K562 (cell line): ENCODE data around the gene CLASP1. TPM values are rescaled to one million over a fixed set of nuclear protein-coding genes. Genes with fewer than 3 reads are reported as not detected.
A peak's percentile ranks its signal among the peaks of the same experiment; 100 is the strongest.

Source experiments
- BACH1 ChIP-seq: fragments of 200-800 bp; sonication (Bioruptor generic); IDR thresholded peaks from 2 replicates; pipeline ENCODE4 v1.6.1; 2016; ENCODE audit warnings: missing genetic modification characterization, missing compliant biosample characterization
- CBX1 ChIP-seq: sonication (generic); IDR thresholded peaks from 2 replicates; pipeline ENCODE4 v1.6.1; 2016; ENCODE audit warnings: antibody characterized with exemption, low read depth, mild to moderate bottlenecking
- CCAR2 ChIP-seq: fragments of 200-400 bp; formaldehyde crosslinking; IDR thresholded peaks from 2 replicates; pipeline ENCODE4 v1.6.1; 2017; ENCODE audit warnings: mild to moderate bottlenecking, low read depth, low read length
- E2F6 ChIP-seq, 2 experiments: IDR thresholded peaks; 2 replicates each; pipeline ENCODE4 v1.6.1; 2011; ENCODE audit warnings: borderline replicate concordance in 1 of 2, control low read depth in 1 of 2, low read depth in 1 of 2, low read length in 1 of 2, mild to moderate bottlenecking in 1 of 2, mixed read lengths in 1 of 2, moderate library complexity in 1 of 2; ENCODE audit not compliant: insufficient read depth in 1 of 2, insufficient read length in 1 of 2, poor library complexity in 1 of 2, severe bottlenecking in 1 of 2; ENCODE audit errors: extremely low read depth in 1 of 2
- FOXM1 ChIP-seq, 2 experiments: fragments of 450-650 bp in 1 of 2; sonication (generic) in 1 of 2; formaldehyde crosslinking in 1 of 2; IDR thresholded peaks; 2 replicates each; pipeline versions ENCODE4 v1.6.1 to v1.9.0; 2017 to 2022; ENCODE audit warnings: low read depth in 2 of 2, mild to moderate bottlenecking in 2 of 2, missing genetic modification reagents in 1 of 2, moderate library complexity in 1 of 2
- MIER1 ChIP-seq: fragments of 450-650 bp; IDR thresholded peaks from 2 replicates; pipeline ENCODE4 v1.6.1; 2016; ENCODE audit warnings: antibody characterized with exemption, mild to moderate bottlenecking, low read depth
- PRDM10 ChIP-seq: fragments of 450-650 bp; IDR thresholded peaks from 2 replicates; pipeline ENCODE4 v1.6.1; 2018; ENCODE audit not compliant: partially characterized antibody
- RUNX1 ChIP-seq: sonication (generic); IDR thresholded peaks from 2 replicates; pipeline ENCODE4 v1.6.1; 2016; ENCODE audit warnings: antibody characterized with exemption, low read depth
- STAT6 ChIP-seq: sonication (generic); formaldehyde crosslinking; IDR thresholded peaks from 2 replicates; pipeline ENCODE4 v1.8.1; 2023; ENCODE audit warnings: mild to moderate bottlenecking, missing genetic modification reagents
- TBL1XR1 ChIP-seq, 2 experiments: IDR thresholded peaks; 2 replicates each; pipeline ENCODE4 v1.6.1; 2012; ENCODE audit warnings: improper control_type of control experiment in 2 of 2, low read length in 2 of 2, mild to moderate bottlenecking in 1 of 2
- ZNF609 ChIP-seq: sonication (generic); formaldehyde crosslinking; IDR thresholded peaks from 2 replicates; pipeline ENCODE4 v1.8.1; 2023; ENCODE audit warnings: missing genetic modification reagents, mild to moderate bottlenecking, borderline replicate concordance
- polyA plus RNA-seq, 8 experiments: library from polyadenylated mRNA; depleted of rRNA in 4 of 8; stranded (reverse) in 5 of 8; unstranded in 3 of 8; fragments of >200 nt; fragmentation: Nextera tagmentation in 2 of 8; fragmentation: Illumina TruSeq in 1 of 8; extraction: Ambion mirVana in 2 of 8; extraction: Trizol in 1 of 8; gene quantifications; 2 replicates each; pipeline versions ENCODE4 v1.2.1 to v1.2.3, GENCODE V29; 2011 to 2014; ENCODE audit warnings: inconsistent platforms in 1 of 8, missing spikeins in 1 of 8
- total RNA-seq, 7 experiments: library from RNA; depleted of rRNA in 6 of 7; stranded (reverse); fragments of >200 nt in 6 of 7; fragmentation: Illumina TruSeq in 2 of 7; extraction: Trizol in 2 of 7; gene quantifications; 2 replicates each; pipeline versions ENCODE4 v1.2.1 to v1.2.3, GENCODE V29; 2011 to 2021; ENCODE audit warnings: low replicate concordance in 1 of 7

Gene CLASP1
- total and polyA plus RNA-seq, 9 of the 15 experiments (the other 6 are each of a cell fraction or from before 2014, with no cell fraction given) = 1.7 to 40.3 (median 20.7) TPM

GRCh38 chr2:121649596-121650314, 493 bp upstream of the CLASP1 start (continued):
- TF ChIP-seq E2F6 (IDR thresholded peaks at IDR 0.05; ENCODE audit: borderline replicate concordance in 1 of 2, extremely low read depth in 1 of 2, insufficient read depth in 1 of 2, insufficient read length in 1 of 2, low read depth in 1 of 2, low read length in 1 of 2, poor library complexity in 1 of 2, severe bottlenecking in 1 of 2) = peak; percentile 28 to 33
- peak; percentile 20; the same call in 1 of the 2 replicates for TF ChIP-seq CBX1
- TF ChIP-seq BACH1 (tag) = no peak
- TF ChIP-seq RUNX1 = no peak
- peak; percentile 46 for TF ChIP-seq PRDM10
- no peak for TF ChIP-seq MIER1
- TF ChIP-seq FOXM1 (IDR thresholded peaks at IDR 0.05; ENCODE audit: low read depth) = peak; percentile 71
- peak; percentile 66; the same call in 1 of the 2 replicates for TF ChIP-seq FOXM1 (CRISPR knock-in tag; IDR thresholded peaks at IDR 0.05; ENCODE audit: low read depth)
- TF ChIP-seq TBL1XR1 (IDR thresholded peaks at IDR 0.05; ENCODE audit: low read length in 2 of 2) = peak in 1 of 2 experiments; percentile 31; a peak in 1 of 4 replicates
- TF ChIP-seq STAT6 (CRISPR knock-in tag) = no peak
- TF ChIP-seq CCAR2 = no peak
- no peak for TF ChIP-seq ZNF609
